SU-DHL-6 (cell line): ENCODE measurements around the gene CCN2.

Source experiments
- H2AFZ ChIP-seq: fragments of 200-600 bp; sonication (generic); 2 replicates; pipeline ENCODE4 v1.6.1; 2014; ENCODE audit warnings: low read depth, mild to moderate bottlenecking, moderate library complexity, mixed read lengths, antibody characterized with exemption, low read length; ENCODE audit not compliant: severe bottlenecking
- H3F3A ChIP-seq: fragments of 200-600 bp; shearing (Covaris generic); 2 replicates; pipeline ENCODE4 v1.6.0; 2016; ENCODE audit warnings: antibody characterized with exemption, mild to moderate bottlenecking; ENCODE audit not compliant: insufficient read depth
- H3K27ac ChIP-seq: fragments of 200-600 bp; sonication (generic); 2 replicates; pipeline ENCODE4 v1.5.1; 2016; ENCODE audit warnings: low read depth, mild to moderate bottlenecking, low read length, moderate library complexity, mixed read lengths
- H3K27me3 ChIP-seq: fragments of 200-600 bp; sonication (generic), shearing (Covaris generic); 2 replicates; pipeline ENCODE4 v1.6.0; 2014; ENCODE audit warnings: mild to moderate bottlenecking, low read length
- H3K36me3 ChIP-seq: fragments of 200-600 bp; sonication (generic); 2 replicates; pipeline ENCODE4 v1.6.1; 2014; ENCODE audit warnings: mild to moderate bottlenecking, low read length, mixed read lengths
- H3K4me2 ChIP-seq: fragments of 300-600, 200-600 bp; shearing (Covaris generic), sonication (generic); 2 replicates; pipeline ENCODE4 v1.6.0; 2014; ENCODE audit warnings: low read length, low read depth, mild to moderate bottlenecking; ENCODE audit not compliant: poor library complexity, severe bottlenecking
- H3K4me3 ChIP-seq: fragments of 200-600 bp; sonication (generic); 2 replicates; pipeline ENCODE4 v1.5.1; 2014; ENCODE audit warnings: antibody characterized with exemption, low read length, mild to moderate bottlenecking, mixed read lengths; ENCODE audit not compliant: insufficient read depth, poor library complexity, severe bottlenecking
- H3K79me2 ChIP-seq: fragments of 200-600 bp; sonication (generic); 2 replicates; pipeline ENCODE4 v1.6.1; 2014; ENCODE audit warnings: mild to moderate bottlenecking, low read length, moderate library complexity; ENCODE audit not compliant: insufficient read depth
- H3K9ac ChIP-seq: fragments of 200-600 bp; sonication (generic); 2 replicates; pipeline ENCODE4 v1.7.0; 2014; ENCODE audit warnings: mild to moderate bottlenecking, low read length
- H3K9me2 ChIP-seq: fragments of 200-600 bp; sonication (generic); replicated peaks from 2 replicates; pipeline ENCODE4 v1.6.1; 2014; ENCODE audit warnings: low read length; ENCODE audit not compliant: insufficient read depth
- H3K9me3 ChIP-seq: fragments of 200-600 bp; sonication (generic); 2 replicates; pipeline ENCODE4 v1.6.1; 2014; ENCODE audit warnings: low read length, mixed read lengths; ENCODE audit not compliant: insufficient read depth
- H4K20me1 ChIP-seq: fragments of 200-600 bp; sonication (generic); 2 replicates; pipeline ENCODE4 v1.6.1; 2014; ENCODE audit warnings: low read depth, mild to moderate bottlenecking, antibody characterized with exemption, low read length, moderate library complexity, mixed read lengths
- EZH2phosphoT487 ChIP-seq: fragments of 200-600 bp; sonication (generic), shearing (Covaris generic); conservative IDR thresholded peaks from 2 replicates; pipeline ENCODE4 v1.6.1; 2018; ENCODE audit warnings: mild to moderate bottlenecking, antibody characterized with exemption, low read length, moderate library complexity, mixed read lengths
- TF ChIP-seq, protein P1 (sequence below): fragments of 200-600 bp; sonication (generic); IDR thresholded peaks from one replicate; pipeline ENCODE4 v1.5.1; 2017; ENCODE audit warnings: antibody characterized with exemption, mild to moderate bottlenecking, low read length, moderate library complexity; ENCODE audit not compliant: insufficient read depth, poor library complexity, severe bottlenecking

CCN2 gene

DNA sequence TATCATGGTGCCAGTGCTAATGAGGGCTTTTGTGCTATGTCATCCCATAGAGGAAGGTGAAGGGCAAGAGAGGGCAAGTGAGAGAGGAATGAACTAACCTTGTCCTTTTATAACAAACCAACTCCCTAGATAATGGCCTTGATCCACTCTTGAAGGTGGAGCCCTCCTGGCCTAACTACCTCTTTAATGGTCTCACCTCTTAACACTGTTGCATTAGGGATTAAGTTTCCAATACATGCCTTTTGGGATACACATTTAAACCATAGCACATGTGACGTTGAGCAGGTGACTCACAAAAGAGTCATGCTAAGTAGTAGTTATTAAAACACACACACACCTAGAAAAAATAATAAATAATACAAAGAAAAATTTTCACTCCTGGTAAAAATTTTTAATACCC, 36.9 kb downstream of the CCN2 start:
- Histone ChIP-seq H3K9me3 (no peaks in the 10 kb centered on the region), H3K27ac (no peak overlapping the region), H4K20me1 (no peaks in the 10 kb centered on the region), H3K4me2 (no peak overlapping the region), H3K36me3 (no peaks in the 10 kb centered on the region), H3K9me2 (no peaks in the 10 kb centered on the region), H3K9ac (no peak overlapping the region), H3K4me3 (no peak overlapping the region), H3K79me2 (no peaks in the 10 kb centered on the region), H3K27me3 (no peaks in the 10 kb centered on the region), H3F3A (no peaks in the 10 kb centered on the region), H2AFZ (no peak overlapping the region)
- TF ChIP-seq, protein P1, sequence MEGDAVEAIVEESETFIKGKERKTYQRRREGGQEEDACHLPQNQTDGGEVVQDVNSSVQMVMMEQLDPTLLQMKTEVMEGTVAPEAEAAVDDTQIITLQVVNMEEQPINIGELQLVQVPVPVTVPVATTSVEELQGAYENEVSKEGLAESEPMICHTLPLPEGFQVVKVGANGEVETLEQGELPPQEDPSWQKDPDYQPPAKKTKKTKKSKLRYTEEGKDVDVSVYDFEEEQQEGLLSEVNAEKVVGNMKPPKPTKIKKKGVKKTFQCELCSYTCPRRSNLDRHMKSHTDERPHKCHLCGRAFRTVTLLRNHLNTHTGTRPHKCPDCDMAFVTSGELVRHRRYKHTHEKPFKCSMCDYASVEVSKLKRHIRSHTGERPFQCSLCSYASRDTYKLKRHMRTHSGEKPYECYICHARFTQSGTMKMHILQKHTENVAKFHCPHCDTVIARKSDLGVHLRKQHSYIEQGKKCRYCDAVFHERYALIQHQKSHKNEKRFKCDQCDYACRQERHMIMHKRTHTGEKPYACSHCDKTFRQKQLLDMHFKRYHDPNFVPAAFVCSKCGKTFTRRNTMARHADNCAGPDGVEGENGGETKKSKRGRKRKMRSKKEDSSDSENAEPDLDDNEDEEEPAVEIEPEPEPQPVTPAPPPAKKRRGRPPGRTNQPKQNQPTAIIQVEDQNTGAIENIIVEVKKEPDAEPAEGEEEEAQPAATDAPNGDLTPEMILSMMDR = no peak
- no peak for TF ChIP-seq EZH2phosphoT487

DNA sequence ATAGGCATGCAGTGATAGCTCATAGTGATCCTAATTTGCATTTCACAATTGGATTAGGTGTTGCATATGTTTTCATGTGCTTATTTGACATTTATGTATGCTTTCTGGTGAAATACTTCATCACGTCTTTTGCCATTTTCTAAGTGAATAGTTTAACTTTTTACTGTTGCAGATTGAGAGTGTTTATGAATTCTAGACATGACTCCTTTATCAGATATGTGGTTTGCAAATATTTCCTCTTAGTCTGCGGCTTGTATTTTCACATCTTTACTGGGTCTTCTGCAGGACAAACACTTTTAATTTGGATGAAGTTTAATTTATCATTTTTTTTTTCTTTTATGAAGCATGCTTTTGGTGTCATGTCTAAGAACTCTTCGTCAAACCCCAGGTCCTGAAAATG, 39.2 kb downstream of the CCN2 start:
- Histone ChIP-seq H3K9me3 (no peaks in the 10 kb centered on the region), H4K20me1 (no peaks in the 10 kb centered on the region), H3K9ac (no peak overlapping the region), H3K27ac (no peak overlapping the region), H3K79me2 (no peaks in the 10 kb centered on the region), H3K36me3 (no peaks in the 10 kb centered on the region), H2AFZ (no peak overlapping the region), H3K9me2 (no peaks in the 10 kb centered on the region), H3K4me3 (no peak overlapping the region), H3K27me3 (no peaks in the 10 kb centered on the region), H3K4me2 (no peak overlapping the region), H3F3A (no peaks in the 10 kb centered on the region)
- TF ChIP-seq, protein P1 = no peak
- TF ChIP-seq EZH2phosphoT487 = no peak

DNA sequence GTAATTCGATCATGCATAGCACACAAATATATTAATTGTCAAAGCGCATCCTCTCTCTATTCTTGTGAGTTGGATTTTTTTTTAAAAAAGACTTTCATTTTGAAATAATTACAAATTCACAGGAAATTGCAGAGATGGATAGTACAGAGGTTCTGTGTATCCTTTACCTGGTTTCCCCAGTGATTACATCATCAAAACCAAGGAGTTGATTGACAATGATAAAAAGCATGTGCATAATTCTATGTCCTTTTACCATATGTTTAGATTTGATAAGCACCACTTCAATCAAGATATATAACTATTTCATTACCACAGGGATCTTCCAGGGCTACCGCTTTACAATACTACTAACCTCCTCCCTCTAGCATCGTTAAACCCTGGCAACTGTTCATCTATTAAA, 40.2 kb downstream of the CCN2 start:
- Histone ChIP-seq H3F3A (no peaks in the 10 kb centered on the region), H3K4me3 (no peak overlapping the region), H3K27ac (no peak overlapping the region), H3K9ac (no peak overlapping the region), H3K9me3 (no peaks in the 10 kb centered on the region), H3K4me2 (no peak overlapping the region), H3K79me2 (no peaks in the 10 kb centered on the region), H4K20me1 (no peaks in the 10 kb centered on the region), H3K27me3 (no peaks in the 10 kb centered on the region), H3K36me3 (no peaks in the 10 kb centered on the region), H2AFZ (no peak overlapping the region), H3K9me2 (no peaks in the 10 kb centered on the region)
- TF ChIP-seq, protein P1 = no peak
- TF ChIP-seq EZH2phosphoT487 = no peak

DNA sequence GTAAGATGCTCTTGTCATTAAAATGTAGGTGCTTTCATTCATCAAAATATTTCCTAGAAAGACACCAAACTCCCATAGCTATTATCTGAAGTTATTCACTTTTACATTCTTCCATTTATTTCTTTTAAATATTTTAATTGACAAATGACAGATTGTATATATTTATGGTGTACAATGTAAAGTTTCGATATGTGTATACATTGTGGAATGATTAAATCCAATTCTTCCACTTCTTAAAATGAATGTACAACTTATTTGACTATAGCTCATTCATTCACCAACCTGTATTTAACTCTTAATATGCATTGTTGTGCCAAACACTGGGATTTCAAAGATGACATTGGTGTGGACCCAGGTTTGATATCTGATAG, 41.0 kb downstream of the CCN2 start:
- Histone ChIP-seq H3K27ac (no peak overlapping the region), H3K9ac (no peak overlapping the region), H3K9me2 (no peaks in the 10 kb centered on the region), H2AFZ (no peak overlapping the region), H4K20me1 (no peaks in the 10 kb centered on the region), H3K4me2 (no peak overlapping the region), H3K36me3 (no peaks in the 10 kb centered on the region), H3K27me3 (no peaks in the 10 kb centered on the region), H3K4me3 (no peak overlapping the region), H3K79me2 (no peaks in the 10 kb centered on the region), H3F3A (no peaks in the 10 kb centered on the region), H3K9me3 (no peaks in the 10 kb centered on the region)
- TF ChIP-seq, protein P1 = no peak
- no peak for TF ChIP-seq EZH2phosphoT487
